Panc1 (cell line): ENCODE results near the gene APOBEC2. TPM values are rescaled to one million over a fixed set of nuclear protein-coding genes. Genes with fewer than 3 reads are reported as not detected.

ENCODE experiments used
- ATAC-seq: fragments of 200-7000 bp; cut with Tn5 transposase; 2 replicates; pipeline ENCODE4 v1.9.1; 2020; ENCODE audit warnings: mild to moderate bottlenecking, moderate library complexity
- BruUV-seq: library from RNA; stranded (reverse); fragments of 400-500 nt; replicated peaks from 2 replicates; lab custom pipeline; 2021; lab: Mats Ljungman, UMichigan
- CTCF ChIA-PET: fragments of 300-600 bp; sonication (Branson Sonifier 250); formaldehyde crosslinking; loops from one replicate; lab custom pipeline; 2022; ENCODE audit warnings: antibody characterized with exemption; lab: Charles Lee
- POLR2A ChIA-PET: fragments of 300-600 bp; sonication (Branson Sonifier 250); formaldehyde crosslinking; loops from one replicate; lab custom pipeline; 2022; ENCODE audit warnings: antibody characterized with exemption; lab: Charles Lee
- DNase-seq: peaks from one replicate; pipeline ENCODE4 v3.0.0-alpha.2; 2010; ENCODE audit warnings: low read depth, low spot score
- H3K27ac ChIP-seq: 2 replicates; pipeline ENCODE4 v1.5.1; 2011; ENCODE audit warnings: mild to moderate bottlenecking, low read length, inconsistent platforms
- H3K27me3 ChIP-seq: fragments of 200-500 bp; sonication (Bioruptor generic); 2 replicates; pipeline ENCODE4 v1.6.0; 2014; ENCODE audit warnings: low read length, inconsistent platforms; ENCODE audit not compliant: control insufficient read depth, insufficient read depth
- H3K36me3 ChIP-seq: fragments of 200-500 bp; sonication (Bioruptor generic); 2 replicates; pipeline ENCODE4 v1.5.1; 2014; ENCODE audit warnings: inconsistent platforms, mild to moderate bottlenecking, low read length, moderate library complexity; ENCODE audit not compliant: control insufficient read depth, insufficient read depth
- H3K4me1 ChIP-seq: 2 replicates; pipeline ENCODE4 v1.5.1; 2011; ENCODE audit warnings: inconsistent platforms, mild to moderate bottlenecking, low read length, moderate library complexity; ENCODE audit not compliant: control insufficient read depth, insufficient read depth
- H3K4me3 ChIP-seq, 2 experiments: 2 replicates each; pipeline ENCODE4 v1.5.1; 2011 to 2012; ENCODE audit warnings: low read depth in 2 of 2, low read length in 2 of 2, mild to moderate bottlenecking in 2 of 2, inconsistent platforms in 1 of 2, moderate library complexity in 1 of 2
- H3K9me3 ChIP-seq: fragments of 200-500 bp; sonication (Bioruptor generic); 2 replicates; pipeline ENCODE4 v1.5.1; 2014; ENCODE audit warnings: low read depth, mild to moderate bottlenecking, inconsistent platforms, low read length, moderate library complexity; ENCODE audit not compliant: control insufficient read depth, insufficient read depth
- POLR2AphosphoS5 ChIP-seq: IDR thresholded peaks from 2 replicates; pipeline ENCODE4 v1.6.1; 2012; ENCODE audit warnings: mild to moderate bottlenecking, low read depth, low read length, moderate library complexity
- SIN3A ChIP-seq: IDR thresholded peaks from 2 replicates; pipeline ENCODE4 v1.6.1; 2012; ENCODE audit warnings: low read depth, mild to moderate bottlenecking, low read length, moderate library complexity, borderline replicate concordance; ENCODE audit not compliant: insufficient read depth
- TCF7L2 ChIP-seq: IDR thresholded peaks from 2 replicates; pipeline ENCODE4 v1.6.1; 2011; ENCODE audit warnings: mild to moderate bottlenecking, low read depth, low read length, inconsistent platforms
- in situ Hi-C: cut with HindIII; loops from 2 replicates; pipeline ENCODE4 v1.10.0; 2016; ENCODE audit warnings: low sequenced_read_pairs, low pct_unique_long_range_greater_than_20kb
- intact Hi-C: fragments of 100-400 bp; cut with micrococcal nuclease; formaldehyde crosslinking; loops from one replicate; pipeline ENCODE4 v1.10.0; 2022; ENCODE audit not compliant: unreplicated experiment
- total RNA-seq: library from RNA; stranded (reverse); gene quantifications from one replicate; pipeline ENCODE4 v1.2.1, GENCODE V29; 2021; ENCODE audit not compliant: unreplicated experiment
- TF ChIP-seq, protein P1 (sequence below): fragments of 450-650 bp; IDR thresholded peaks from 2 replicates; pipeline ENCODE4 v1.5.1; 2017; ENCODE audit warnings: mild to moderate bottlenecking
- TF ChIP-seq, protein P2 (sequence below), 2 experiments: IDR thresholded peaks; 2 replicates each; pipeline ENCODE4 v1.6.1; 2011 to 2012; ENCODE audit warnings: low read depth in 2 of 2, control low read depth in 1 of 2, low read length in 1 of 2, mild to moderate bottlenecking in 1 of 2, moderate library complexity in 1 of 2; ENCODE audit not compliant: insufficient read depth in 1 of 2

APOBEC2 gene
- total RNA-seq, 1 experiment from 2014 or later: not detected

DNA sequence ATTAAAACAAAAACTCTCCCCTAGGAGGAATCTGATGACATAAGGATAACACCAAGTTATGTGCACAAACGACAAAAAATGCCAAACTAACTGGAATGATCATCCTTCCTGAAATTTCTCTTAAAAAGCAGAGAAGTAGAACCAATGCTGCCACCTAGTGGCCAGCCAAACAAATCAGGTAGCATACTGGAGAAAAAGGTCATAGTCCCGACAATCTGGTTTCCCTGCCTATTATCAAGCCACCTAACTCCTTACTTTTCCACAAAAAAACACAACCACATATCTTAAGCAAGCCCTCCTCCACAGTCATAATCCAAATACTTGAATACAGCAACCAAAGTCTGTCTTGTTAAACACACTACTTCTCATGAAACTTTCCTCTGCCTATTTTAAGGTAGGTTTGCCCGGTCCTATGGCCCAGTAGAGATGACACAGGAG lies 13.9 kb downstream of the APOBEC2 start:
- BruUV-seq: no TSS peak
- Histone ChIP-seq H3K4me3 (no peak overlapping the region), H3K27ac (no peak overlapping the region), H3K4me1 (peaks cover 13% of the 10 kb centered on the region), H3K36me3 (peaks cover 7% of the 10 kb centered on the region), H3K27me3 (no peaks in the 10 kb centered on the region), H3K9me3 (no peaks in the 10 kb centered on the region)
- CTCF ChIA-PET: no interaction called here
- in situ Hi-C loops (no loop called here), intact Hi-C loops (no loop called here)
- no peak for DNase-seq
- POLR2A ChIA-PET: no interaction called here
- TF ChIP-seq TCF7L2 (no peak), SIN3A (no peak), POLR2AphosphoS5 (no peak)
- TF ChIP-seq, protein P1, sequence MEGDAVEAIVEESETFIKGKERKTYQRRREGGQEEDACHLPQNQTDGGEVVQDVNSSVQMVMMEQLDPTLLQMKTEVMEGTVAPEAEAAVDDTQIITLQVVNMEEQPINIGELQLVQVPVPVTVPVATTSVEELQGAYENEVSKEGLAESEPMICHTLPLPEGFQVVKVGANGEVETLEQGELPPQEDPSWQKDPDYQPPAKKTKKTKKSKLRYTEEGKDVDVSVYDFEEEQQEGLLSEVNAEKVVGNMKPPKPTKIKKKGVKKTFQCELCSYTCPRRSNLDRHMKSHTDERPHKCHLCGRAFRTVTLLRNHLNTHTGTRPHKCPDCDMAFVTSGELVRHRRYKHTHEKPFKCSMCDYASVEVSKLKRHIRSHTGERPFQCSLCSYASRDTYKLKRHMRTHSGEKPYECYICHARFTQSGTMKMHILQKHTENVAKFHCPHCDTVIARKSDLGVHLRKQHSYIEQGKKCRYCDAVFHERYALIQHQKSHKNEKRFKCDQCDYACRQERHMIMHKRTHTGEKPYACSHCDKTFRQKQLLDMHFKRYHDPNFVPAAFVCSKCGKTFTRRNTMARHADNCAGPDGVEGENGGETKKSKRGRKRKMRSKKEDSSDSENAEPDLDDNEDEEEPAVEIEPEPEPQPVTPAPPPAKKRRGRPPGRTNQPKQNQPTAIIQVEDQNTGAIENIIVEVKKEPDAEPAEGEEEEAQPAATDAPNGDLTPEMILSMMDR: peak; percentile 82
- 0 out of 2 replicates have a peak, but pooled peaks have one; percentile 35 for ATAC-seq

DNA sequence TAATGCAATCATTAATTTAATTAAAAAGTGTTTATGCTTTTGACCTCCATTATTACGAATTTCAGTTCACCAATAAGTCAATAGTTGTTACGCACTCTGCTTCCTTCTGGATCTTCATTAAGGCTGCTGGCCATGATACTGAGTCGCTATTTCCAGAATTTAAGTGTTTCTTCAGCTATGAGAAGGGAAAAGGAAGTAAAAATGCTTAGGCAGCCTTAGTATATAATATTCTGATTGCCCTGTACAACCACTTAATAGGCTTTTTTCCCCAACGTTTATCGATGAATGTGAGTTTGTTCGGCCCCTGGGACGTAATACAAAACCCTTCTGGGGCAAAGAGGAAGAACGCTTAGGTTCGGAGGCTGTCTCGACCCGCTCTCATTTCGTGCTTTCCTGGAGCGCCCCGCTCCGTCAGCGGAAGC lies 18.5 kb downstream of the APOBEC2 start:
- Histone ChIP-seq H3K36me3 (no peaks in the 10 kb centered on the region; the same call in 1 of the 2 replicates), H3K27ac (peak overlapping the region; percentile 100), H3K4me3 (peak overlapping the region; percentile 96 to 97), H3K9me3 (no peaks in the 10 kb centered on the region), H3K27me3 (no peaks in the 10 kb centered on the region), H3K4me1 (peaks cover 24% of the 10 kb centered on the region)
- TF ChIP-seq POLR2AphosphoS5 (no peak), SIN3A (no peak), TCF7L2 (no peak)
- TF ChIP-seq, protein P2, sequence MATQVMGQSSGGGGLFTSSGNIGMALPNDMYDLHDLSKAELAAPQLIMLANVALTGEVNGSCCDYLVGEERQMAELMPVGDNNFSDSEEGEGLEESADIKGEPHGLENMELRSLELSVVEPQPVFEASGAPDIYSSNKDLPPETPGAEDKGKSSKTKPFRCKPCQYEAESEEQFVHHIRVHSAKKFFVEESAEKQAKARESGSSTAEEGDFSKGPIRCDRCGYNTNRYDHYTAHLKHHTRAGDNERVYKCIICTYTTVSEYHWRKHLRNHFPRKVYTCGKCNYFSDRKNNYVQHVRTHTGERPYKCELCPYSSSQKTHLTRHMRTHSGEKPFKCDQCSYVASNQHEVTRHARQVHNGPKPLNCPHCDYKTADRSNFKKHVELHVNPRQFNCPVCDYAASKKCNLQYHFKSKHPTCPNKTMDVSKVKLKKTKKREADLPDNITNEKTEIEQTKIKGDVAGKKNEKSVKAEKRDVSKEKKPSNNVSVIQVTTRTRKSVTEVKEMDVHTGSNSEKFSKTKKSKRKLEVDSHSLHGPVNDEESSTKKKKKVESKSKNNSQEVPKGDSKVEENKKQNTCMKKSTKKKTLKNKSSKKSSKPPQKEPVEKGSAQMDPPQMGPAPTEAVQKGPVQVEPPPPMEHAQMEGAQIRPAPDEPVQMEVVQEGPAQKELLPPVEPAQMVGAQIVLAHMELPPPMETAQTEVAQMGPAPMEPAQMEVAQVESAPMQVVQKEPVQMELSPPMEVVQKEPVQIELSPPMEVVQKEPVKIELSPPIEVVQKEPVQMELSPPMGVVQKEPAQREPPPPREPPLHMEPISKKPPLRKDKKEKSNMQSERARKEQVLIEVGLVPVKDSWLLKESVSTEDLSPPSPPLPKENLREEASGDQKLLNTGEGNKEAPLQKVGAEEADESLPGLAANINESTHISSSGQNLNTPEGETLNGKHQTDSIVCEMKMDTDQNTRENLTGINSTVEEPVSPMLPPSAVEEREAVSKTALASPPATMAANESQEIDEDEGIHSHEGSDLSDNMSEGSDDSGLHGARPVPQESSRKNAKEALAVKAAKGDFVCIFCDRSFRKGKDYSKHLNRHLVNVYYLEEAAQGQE (IDR thresholded peaks at IDR 0.05; ENCODE audit: insufficient read depth in 1 of 2, low read depth in 2 of 2, low read length in 1 of 2): no peak
- TF ChIP-seq, protein P1: no peak
- ChIA-PET CTCF (no interaction called here), POLR2A (no interaction called here)
- no TSS peak for BruUV-seq
- DNase-seq (no peak), ATAC-seq (no peak)
- in situ Hi-C loops: no loop called here
- intact Hi-C loops: no loop called here
